Chondrocyte (in vitro differentiated cells): ENCODE measurements around the gene HAUS3. TPM values are rescaled to one million over a fixed set of nuclear protein-coding genes. Genes with fewer than 3 reads are reported as not detected.

Experiments
- DNase-seq: peaks from one replicate; pipeline ENCODE4 v3.0.0; 2021; ENCODE audit warnings: mixed read lengths, low spot score
- H3K27ac Mint-ChIP-seq: one replicate; pipeline ENCODE4 v1.8.0; 2021; ENCODE audit warnings: mild to moderate bottlenecking, moderate library complexity, mixed read lengths; ENCODE audit not compliant: unreplicated experiment
- H3K27me3 Mint-ChIP-seq: 2 replicates; pipeline ENCODE4 v1.8.0; 2021; ENCODE audit warnings: low read depth, mixed read lengths
- H3K36me3 Mint-ChIP-seq: 2 replicates; pipeline ENCODE4 v1.8.0; 2021; ENCODE audit warnings: low read depth, mixed read lengths
- H3K4me1 Mint-ChIP-seq: 2 replicates; pipeline ENCODE4 v1.8.0; 2021; ENCODE audit warnings: low read depth, mild to moderate bottlenecking, mixed read lengths
- H3K4me3 Mint-ChIP-seq: one replicate; pipeline ENCODE4 v1.8.0; 2021; ENCODE audit warnings: mild to moderate bottlenecking, moderate library complexity, mixed read lengths; ENCODE audit not compliant: unreplicated experiment
- H3K9me3 Mint-ChIP-seq: 2 replicates; pipeline ENCODE4 v1.8.0; 2021; ENCODE audit warnings: low read depth, mixed read lengths
- CTCF ChIP-seq: fragments of 200-600 bp; sonication (generic); IDR thresholded peaks from 2 replicates; pipeline ENCODE4 v1.5.0; 2021; ENCODE audit warnings: antibody characterized with exemption, mild to moderate bottlenecking, moderate library complexity
- total RNA-seq: library from RNA; stranded (reverse); gene quantifications from 3 replicates; pipeline ENCODE4 v1.2.1, GENCODE V29; 2021

HAUS3 gene
- total RNA-seq, 1 donor from 2014 or later = 10.0 TPM

GRCh38 chr4:2267841-2268240 lies 25.9 kb upstream of the HAUS3 start:
- Mint-ChIP-seq H3K27ac (no peak overlapping the region), H3K27me3 (peaks cover 1% of the 10 kb centered on the region), H3K9me3 (no peaks in the 10 kb centered on the region), H3K4me1 (peaks cover 3% of the 10 kb centered on the region), H3K36me3 (no peaks in the 10 kb centered on the region), H3K4me3 (no peak overlapping the region)
- TF ChIP-seq CTCF = no peak
- no peak for DNase-seq

- Mint-ChIP-seq H3K9me3 (no peaks in the 10 kb centered on the region), H3K4me1 (peaks cover 3% of the 10 kb centered on the region), H3K36me3 (no peaks in the 10 kb centered on the region), H3K4me3 (no peak overlapping the region), H3K27me3 (peaks cover under 1% of the 10 kb centered on the region), H3K27ac (no peak overlapping the region)
- TF ChIP-seq CTCF = no peak
- no peak for DNase-seq
Observed at GRCh38 chr4:2267320-2267811, 25.4 kb upstream of the HAUS3 start.

- H3K4me3 Mint-ChIP-seq = no peak overlapping the region
- H3K27ac Mint-ChIP-seq = no peak overlapping the region
- H3K4me1 Mint-ChIP-seq = peaks cover 3% of the 10 kb centered on the region
- H3K9me3 Mint-ChIP-seq = no peaks in the 10 kb centered on the region
- H3K27me3 Mint-ChIP-seq = no peaks in the 10 kb centered on the region
- H3K36me3 Mint-ChIP-seq = no peaks in the 10 kb centered on the region
- no peak for TF ChIP-seq CTCF
- no peak for DNase-seq
Observed at GRCh38 chr4:2266821-2267220, 24.9 kb upstream of the HAUS3 start.

GRCh38 chr4:2266181-2266580 lies 24.3 kb upstream of the HAUS3 start:
- Mint-ChIP-seq H3K4me3 (no peak overlapping the region), H3K4me1 (peaks cover 3% of the 10 kb centered on the region), H3K36me3 (no peaks in the 10 kb centered on the region), H3K9me3 (no peaks in the 10 kb centered on the region), H3K27ac (peak overlapping the region; percentile 69), H3K27me3 (no peaks in the 10 kb centered on the region)
- DNase-seq = no peak
- no peak for TF ChIP-seq CTCF

GRCh38 chr4:2265113-2266110 lies 23.5 kb upstream of the HAUS3 start:
- Mint-ChIP-seq H3K36me3 (no peaks in the 10 kb centered on the region), H3K4me3 (no peak overlapping the region)
- DNase-seq = peak; percentile 68

More at GRCh38 chr4:2265113-2266110, 23.5 kb upstream of the HAUS3 start:
- peak; percentile 23 for TF ChIP-seq CTCF
- Mint-ChIP-seq H3K4me1 (peaks cover 3% of the 10 kb centered on the region), H3K9me3 (no peaks in the 10 kb centered on the region), H3K27ac (no peak overlapping the region), H3K27me3 (no peaks in the 10 kb centered on the region)
